ENCODE measurements around the gene GGA3.
"Not testable (repeated sequence)": the region's sequence is repeated elsewhere in the genome, so short reads cannot be mapped to it uniquely, and the experiment has no call there.

GGA3 gene, protein sequence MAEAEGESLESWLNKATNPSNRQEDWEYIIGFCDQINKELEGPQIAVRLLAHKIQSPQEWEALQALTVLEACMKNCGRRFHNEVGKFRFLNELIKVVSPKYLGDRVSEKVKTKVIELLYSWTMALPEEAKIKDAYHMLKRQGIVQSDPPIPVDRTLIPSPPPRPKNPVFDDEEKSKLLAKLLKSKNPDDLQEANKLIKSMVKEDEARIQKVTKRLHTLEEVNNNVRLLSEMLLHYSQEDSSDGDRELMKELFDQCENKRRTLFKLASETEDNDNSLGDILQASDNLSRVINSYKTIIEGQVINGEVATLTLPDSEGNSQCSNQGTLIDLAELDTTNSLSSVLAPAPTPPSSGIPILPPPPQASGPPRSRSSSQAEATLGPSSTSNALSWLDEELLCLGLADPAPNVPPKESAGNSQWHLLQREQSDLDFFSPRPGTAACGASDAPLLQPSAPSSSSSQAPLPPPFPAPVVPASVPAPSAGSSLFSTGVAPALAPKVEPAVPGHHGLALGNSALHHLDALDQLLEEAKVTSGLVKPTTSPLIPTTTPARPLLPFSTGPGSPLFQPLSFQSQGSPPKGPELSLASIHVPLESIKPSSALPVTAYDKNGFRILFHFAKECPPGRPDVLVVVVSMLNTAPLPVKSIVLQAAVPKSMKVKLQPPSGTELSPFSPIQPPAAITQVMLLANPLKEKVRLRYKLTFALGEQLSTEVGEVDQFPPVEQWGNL

GRCh38 chr17:75261336-75262111 lies at the start of gene GGA3, which contains the start of gene MRPS7:
Gene GGA3, minus strand, starts transcription at chr17:75261606. Its CDS starts 19 bp downstream, at chr17:75261587.
Gene MRPS7, plus strand, starts transcription at chr17:75261879. Its CDS starts 22 bp downstream, at chr17:75261901.
- DNase-seq, result peak; percentile 97

- DNase-seq, result no peak
Measured at GRCh38 chr17:75308732-75309629, 47.6 kb upstream of the GGA3 start.

DNA sequence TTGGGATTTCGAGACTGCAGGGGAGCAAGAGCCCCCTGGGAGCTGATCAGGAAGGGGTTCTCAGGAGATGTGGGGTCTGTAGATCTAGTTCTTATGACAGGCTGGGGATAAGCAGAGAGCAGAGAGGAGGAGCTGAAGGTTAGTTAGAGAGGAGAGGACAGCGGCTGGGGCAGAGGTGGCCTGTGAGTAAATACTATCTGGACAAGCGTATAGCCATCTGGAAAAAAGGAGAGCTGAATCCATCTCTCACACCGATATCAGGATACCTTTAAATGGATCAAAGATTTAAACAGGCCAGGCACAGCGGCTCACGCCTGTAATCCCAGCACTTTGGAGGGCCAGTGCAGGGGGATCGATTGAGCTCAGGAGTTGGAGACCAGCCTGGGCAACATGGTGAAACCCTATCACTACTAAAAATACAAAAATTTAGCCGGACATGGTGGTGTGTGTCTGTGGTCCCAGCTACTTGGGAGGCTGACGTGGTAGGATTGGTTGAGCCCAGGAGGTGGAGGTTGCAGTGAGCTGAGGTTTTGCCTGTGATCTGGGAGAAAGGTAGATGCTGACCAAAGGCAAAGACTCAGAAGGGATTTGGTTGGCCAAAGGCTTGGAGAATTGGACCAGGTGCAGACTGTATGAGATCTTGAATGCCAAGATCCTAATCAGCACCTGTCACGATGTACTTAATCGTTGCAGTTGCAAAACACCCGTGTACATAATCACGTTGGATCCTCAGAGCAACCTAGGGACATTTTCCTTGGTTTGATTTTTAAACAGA lies 46.7 kb upstream of the GGA3 start:
- DNase-seq, result no peak

- no peak for DNase-seq
Measured at GRCh38 chr17:75301502-75302206, 40.2 kb upstream of the GGA3 start.

DNA sequence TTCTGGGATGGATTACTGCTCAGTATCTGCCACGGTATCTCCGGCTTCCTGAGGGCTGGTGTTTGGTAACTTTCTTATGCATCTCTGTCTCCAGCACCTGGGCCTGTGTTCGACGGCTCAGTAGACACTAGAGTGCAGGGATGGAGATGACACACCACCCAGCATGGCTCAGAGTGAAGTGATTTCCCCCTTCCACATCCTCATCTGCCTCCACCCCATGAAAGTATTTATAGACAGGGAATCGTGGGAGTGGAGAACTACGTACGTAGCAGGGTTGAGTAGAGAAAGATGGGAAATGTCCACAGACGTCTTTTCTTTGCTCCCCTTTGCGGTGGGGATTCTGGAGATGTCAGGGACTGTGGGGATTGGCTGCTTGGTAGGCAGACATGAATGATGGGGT lies 39.6 kb upstream of the GGA3 start:
- DNase-seq, result no peak

DNA sequence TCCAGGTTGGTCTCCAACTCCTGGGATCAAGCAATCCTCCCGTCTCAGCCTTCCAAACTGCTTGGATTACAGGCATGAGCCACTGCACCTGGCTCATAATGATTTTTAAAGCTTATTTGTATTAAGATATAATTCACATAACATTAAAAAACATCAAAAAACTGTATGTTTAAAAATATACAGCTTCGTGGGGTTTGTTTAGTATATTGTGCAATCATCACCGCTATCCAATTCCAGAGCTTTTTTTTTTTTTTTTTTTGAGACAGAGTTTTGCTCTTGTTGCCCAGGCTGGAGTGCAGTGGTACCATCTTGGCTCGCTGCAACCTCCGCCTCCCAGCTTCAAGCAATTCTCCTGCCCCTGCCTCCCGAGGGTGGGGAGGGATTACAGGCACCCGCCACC lies 38.9 kb upstream of the GGA3 start:
- DNase-seq, result no peak

GRCh38 chr17:75295201-75296158 lies 34.1 kb upstream of the GGA3 start:
- DNase-seq, result no peak

DNA sequence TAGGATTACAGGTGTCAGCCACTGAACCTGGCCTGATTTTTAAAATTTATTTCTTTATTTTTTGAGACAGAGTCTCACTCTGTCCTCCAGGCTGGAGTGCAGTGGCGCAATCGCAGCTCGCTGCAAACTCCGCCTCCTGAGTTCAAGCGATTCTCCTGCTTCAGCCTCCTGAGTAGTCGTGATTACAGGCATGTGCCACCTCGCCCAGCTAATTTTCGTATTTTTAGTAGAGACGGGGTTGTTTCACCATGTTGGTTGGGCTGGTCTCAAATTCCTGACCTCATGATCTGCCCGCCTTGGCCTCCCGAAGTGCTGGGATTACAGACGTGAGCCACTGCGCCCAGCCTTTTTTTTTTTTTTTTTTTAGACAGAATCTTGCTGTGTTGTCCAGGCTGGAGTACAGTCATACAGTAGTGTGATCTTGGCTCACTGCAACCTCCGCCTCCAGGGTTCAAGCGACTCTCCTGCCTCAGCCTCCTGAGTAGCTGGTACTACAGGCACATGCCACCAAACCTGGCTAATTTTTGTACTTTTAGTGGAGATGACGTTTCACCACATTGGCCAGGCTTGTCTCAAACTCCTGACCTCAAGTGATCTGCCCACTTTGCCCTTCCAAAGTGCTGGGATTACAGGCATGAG lies 31.5 kb upstream of the GGA3 start:
- not testable (repeated sequence) for DNase-seq

DNA sequence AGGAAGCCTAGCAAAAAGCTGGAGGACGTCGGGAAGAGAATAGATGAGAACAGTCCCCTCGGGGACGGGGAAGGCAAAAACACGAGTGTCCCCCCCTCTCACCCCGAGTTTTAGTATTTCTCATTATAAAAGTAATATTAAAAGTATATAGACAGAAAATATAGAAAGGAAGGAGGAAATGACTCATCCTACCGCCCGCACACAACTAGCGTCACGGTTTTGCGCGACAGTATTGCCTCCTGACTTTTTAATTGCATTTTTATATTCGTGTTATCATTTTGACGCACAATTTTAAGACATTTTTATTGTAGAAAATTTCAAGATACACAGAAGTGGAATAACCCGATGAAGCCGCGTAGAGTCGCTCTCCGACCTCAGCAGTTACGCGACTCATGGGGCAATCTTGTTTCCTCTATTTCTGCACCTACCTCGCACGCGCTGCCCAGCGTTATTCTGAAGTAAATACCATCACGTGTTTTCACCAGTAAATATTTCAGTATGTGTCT lies 28.5 kb upstream of the GGA3 start:
- DNase-seq, result peak; percentile 77

DNA sequence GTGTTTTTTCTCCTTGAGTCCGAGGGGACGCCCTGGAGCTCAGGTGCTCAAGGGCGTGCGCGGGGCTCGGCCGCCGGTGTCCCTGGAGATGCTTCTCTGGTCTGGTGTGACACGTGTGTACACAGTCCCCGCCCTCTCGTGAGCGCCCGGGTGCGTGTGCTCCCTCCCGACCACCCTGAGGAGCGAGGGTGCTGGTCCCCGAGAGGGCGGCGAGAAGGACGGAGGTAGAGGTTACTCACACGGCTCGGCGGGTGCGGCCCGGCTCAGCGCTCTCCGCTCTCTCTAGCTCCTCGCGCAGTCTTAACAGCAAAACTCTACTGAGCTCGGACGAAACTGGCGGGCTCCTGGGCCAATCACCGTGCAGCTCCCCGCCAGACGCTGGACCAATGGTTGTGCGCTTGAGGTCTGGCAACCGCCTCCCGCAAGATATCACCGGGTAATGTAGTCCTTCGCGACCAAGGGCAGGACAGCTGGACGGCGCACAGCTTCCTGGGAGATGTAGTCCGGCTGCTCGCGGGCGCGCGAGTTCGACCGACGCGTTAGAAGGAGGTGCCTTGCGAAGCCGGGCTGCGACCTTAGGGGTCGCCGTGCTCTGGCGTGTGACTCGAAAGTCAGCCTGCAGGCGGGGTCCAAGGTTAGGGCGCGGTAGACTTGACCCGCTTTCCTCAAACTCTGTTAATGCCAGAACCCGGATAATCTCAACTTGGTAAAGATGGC lies 27.9 kb upstream of the GGA3 start, which contains the start of gene SLC25A19:
Gene SLC25A19 (minus strand): TSS at position 319 of the 717 bp plus-strand sequence. CDS start 2,669 bp downstream, outside the sequence.
- DNase-seq, result peak; percentile 95

GRCh38 chr17:75288770-75289114 lies 27.3 kb upstream of the GGA3 start:
- DNase-seq, result no peak

DNA sequence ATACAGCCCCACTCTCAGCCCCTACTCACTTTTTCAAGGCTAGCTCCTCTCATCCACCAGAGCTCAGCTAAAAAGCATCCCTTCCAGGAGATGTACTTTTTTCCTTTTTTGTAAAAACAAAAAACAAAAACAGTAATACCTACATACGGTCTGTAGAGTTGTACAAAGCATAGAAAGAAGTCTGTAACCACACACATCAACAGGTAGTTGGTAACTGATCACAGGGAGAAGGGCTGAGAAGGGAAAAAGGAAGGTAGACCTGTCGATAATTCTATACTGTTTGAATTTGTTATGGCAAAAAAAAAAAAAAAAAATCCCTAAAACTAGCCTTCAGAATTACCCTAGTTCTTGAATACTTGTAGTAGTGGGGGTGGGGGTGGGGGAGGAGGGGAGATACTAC lies 27.0 kb upstream of the GGA3 start:
- DNase-seq, result no peak

DNA sequence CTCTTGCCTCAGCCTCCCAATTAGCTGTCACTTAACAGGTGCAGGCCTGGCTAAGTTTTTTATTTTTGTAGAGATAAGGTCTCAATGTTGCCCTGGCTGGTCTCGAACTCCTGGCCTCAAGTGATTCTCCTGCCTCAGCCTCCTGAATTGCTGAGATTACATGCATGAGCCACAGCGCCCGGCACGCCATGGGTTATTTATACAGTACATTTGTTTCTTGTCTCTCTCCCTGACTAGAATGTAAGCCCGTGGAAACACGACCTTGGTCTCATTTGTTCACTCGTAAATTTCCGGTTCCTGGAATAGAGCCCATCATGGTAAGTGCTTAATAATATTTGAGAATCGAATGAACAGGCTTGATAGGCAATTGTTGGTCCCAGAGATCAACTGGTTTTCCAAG lies 25.8 kb upstream of the GGA3 start:
- DNase-seq, result no peak

GRCh38 chr17:75285123-75285522 lies 23.7 kb upstream of the GGA3 start:
- no peak for DNase-seq

DNA sequence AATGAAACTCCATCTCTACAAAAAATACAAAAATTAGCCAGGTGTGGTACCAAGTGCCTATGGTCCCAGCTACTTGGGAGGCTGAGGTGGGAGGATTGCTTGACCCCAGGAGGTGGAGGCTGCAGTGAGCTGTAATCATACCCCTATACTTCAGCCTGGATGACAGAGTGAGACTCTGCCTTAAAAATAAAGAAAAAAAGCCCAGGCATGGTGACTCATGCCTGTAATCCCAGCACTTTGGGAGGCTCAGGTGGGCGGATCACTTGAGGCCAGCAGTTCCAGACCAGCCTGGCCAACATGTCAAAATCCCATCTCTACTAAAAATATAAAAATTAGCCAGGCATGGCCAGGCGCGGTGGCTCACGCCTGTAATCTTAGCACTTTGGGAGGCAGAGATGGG lies 18.8 kb upstream of the GGA3 start:
- DNase-seq, result not testable (repeated sequence)

DNA sequence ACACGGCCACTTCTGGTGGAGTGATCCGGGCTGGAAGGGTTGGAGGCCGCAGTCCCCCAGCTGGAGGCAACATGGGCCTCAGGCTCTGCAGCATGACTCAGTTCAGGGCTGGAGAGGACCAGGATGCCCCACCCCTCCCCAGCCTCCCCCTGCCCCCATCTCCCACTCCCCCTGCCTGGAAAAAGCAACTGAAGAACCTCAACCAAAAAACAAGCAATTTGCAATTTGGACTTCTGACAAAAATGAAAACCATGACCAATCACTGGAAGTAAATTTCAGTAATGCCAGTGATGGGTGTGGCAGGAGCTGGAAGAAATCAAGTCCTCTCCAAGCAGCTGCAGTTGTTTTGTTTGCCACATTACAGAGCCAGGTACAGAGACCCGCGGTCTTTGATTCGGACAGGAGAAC lies 16.3 kb upstream of the GGA3 start:
- DNase-seq, result no peak

GRCh38 chr17:75273977-75274708 lies 12.7 kb upstream of the GGA3 start:
- no peak for DNase-seq
